ENCODE results near the gene PTS.

- TF ChIP-seq PAX5 (IDR thresholded peaks at IDR 0.05; ENCODE audit: insufficient read depth, low read length, severe bottlenecking) (no peak), POLR2A (IDR thresholded peaks at IDR 0.05; ENCODE audit: low read depth, low read length) (no peak), POLR2AphosphoS5 (IDR thresholded peaks at IDR 0.05; ENCODE audit: low read depth, low read length) (no peak), POU2F2 (IDR thresholded peaks at IDR 0.05; ENCODE audit: low read depth, low read length) (no peak), TAF1 (IDR thresholded peaks at IDR 0.05; ENCODE audit: low read depth, low read length) (no peak), SPI1 (IDR thresholded peaks at IDR 0.05; ENCODE audit: low read depth, low read length) (no peak)
Measured at GRCh38 chr11:112229746-112230433, 3.7 kb downstream of the PTS start.
